Iris pigment epithelial cell (primary cell): ENCODE results near the gene ARHGAP9.
"Not testable (repeated sequence)": the region's sequence is repeated elsewhere in the genome, so short reads cannot be mapped to it uniquely, and the experiment has no call there.

Source experiments
- DNase-seq: peaks from one replicate; pipeline ENCODE4 v3.0.0-alpha.2; 2011; ENCODE audit warnings: low read depth

The ARHGAP9 gene

DNA sequence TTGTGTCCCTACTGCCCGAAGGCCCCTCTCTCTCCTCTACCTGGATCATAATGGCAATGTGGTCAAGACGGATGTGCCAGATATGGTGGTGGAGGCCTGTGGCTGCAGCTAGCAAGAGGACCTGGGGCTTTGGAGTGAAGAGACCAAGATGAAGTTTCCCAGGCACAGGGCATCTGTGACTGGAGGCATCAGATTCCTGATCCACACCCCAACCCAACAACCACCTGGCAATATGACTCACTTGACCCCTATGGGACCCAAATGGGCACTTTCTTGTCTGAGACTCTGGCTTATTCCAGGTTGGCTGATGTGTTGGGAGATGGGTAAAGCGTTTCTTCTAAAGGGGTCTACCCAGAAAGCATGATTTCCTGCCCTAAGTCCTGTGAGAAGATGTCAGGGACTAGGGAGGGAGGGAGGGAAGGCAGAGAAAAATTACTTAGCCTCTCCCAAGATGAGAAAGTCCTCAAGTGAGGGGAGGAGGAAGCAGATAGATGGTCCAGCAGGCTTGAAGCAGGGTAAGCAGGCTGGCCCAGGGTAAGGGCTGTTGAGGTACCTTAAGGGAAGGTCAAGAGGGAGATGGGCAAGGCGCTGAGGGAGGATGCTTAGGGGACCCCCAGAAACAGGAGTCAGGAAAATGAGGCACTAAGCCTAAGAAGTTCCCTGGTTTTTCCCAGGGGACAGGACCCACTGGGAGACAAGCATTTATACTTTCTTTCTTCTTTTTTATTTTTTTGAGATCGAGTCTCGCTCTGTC, 22.8 kb downstream of the ARHGAP9 start:
- DNase-seq = no peak

DNA sequence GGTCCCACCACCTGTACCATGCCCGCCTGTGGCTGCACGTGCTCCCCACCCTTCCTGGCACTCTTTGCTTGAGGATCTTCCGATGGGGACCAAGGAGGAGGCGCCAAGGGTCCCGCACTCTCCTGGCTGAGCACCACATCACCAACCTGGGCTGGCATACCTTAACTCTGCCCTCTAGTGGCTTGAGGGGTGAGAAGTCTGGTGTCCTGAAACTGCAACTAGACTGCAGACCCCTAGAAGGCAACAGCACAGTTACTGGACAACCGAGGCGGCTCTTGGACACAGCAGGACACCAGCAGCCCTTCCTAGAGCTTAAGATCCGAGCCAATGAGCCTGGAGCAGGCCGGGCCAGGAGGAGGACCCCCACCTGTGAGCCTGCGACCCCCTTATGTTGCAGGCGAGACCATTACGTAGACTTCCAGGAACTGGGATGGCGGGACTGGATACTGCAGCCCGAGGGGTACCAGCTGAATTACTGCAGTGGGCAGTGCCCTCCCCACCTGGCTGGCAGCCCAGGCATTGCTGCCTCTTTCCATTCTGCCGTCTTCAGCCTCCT, 23.4 kb downstream of the ARHGAP9 start:
- peak; percentile 28 for DNase-seq

- no peak for DNase-seq
These were observed 24.1 kb downstream of the ARHGAP9 start for GRCh38 chr12:57455374-57456144.

- peak; percentile 85 for DNase-seq
These were observed 24.9 kb downstream of the ARHGAP9 start, which contains the start of gene INHBE for GRCh38 chr12:57454566-57455373. Gene INHBE (plus strand): TSS chr12:57455307. CDS start chr12:57455537, 230 bp downstream.

GRCh38 chr12:57454213-57454565, 25.5 kb downstream of the ARHGAP9 start:
- DNase-seq = no peak

DNA sequence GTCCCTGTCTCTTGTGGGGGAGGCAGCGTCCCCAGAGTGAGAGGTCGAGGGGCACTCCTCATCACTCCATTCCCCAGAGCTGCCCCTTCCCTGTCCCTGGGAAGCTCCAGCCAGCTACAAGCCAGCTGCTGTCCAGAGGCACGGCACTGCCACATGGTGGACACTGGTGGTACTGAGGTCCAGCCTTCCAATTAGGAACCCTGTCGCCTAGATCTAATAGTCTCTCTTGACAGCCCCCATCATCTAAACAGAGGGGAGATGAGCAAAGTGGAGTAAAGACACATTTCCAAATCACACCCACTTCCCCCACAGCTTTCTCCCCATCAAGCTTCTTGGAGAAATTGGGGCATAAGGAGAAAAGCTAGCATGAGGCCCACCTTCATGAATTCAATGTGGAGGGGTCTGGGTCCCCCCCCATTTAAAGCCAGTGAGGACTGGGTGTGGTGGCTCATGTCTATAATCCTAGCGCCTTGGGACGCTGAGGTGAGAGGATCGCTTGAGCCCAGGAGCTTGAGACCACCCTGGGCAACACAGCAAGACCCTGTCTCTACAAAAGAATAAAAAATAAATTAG, 26.6 kb downstream of the ARHGAP9 start:
- DNase-seq = peak; percentile 68

DNA sequence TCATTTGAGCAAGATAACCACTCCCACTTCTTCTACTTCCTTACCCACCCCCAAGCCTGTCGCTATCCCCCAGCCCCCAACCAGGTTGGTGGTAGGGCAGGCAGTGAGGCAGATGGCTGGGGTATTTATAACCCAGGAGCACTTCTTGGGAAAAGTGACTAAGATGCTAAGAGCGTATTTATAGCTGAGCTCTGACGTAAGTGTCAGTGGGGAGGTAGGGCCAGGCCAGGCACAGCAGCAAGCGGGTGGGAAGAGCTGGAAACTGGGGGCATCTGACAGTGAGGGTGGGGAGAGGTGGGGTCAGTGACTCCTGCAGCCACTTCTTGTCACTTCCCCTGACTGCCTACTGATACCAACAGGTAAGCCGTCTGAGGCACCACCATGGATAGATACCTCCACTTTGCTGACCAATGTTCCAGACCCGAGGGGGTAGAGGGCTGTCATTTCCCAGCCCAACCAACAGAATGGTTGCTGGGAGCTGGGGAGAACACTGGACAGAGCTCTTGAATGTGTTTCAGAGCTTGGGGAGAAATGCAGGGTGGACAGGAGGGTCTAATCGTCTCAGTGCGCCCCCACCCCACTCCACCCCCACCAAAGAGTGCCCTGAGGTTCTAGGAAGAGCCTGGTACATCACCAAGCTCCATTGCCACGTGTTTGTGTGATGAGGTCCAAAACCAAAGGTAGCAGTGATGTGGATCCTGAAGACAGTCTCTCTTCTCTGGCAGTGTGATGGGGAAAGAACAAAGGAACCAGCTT, 27.3 kb downstream of the ARHGAP9 start:
- peak; percentile 89 for DNase-seq

DNA sequence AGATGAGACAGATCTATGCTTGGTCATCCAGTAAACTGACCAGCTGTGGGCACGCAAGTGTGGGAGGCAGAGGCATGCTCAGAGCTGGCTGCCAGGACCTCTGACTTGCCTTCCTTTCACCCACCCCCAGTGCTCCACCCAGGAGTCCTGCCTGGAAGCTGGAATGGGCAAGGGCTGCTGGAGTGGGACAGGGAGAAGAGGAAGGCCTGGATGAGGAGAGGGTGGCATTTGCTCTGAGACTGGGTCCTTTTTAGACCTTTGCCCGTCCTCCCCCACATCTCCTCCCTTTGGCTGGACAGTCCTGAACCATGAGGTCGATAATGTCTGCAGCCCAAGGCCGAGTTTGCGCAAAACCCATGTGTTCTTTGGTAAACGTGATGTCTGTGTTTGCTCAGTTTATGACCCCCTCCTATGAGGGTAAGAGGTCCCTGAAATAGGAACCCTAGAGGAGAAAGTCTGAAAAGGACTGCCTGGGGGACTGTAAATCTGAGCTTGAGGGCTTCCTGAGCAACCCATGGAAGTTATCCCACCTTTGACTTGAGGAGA, 28.4 kb downstream of the ARHGAP9 start:
- DNase-seq = no peak

GRCh38 chr12:57450057-57450456, 29.6 kb downstream of the ARHGAP9 start:
- no peak for DNase-seq

DNA sequence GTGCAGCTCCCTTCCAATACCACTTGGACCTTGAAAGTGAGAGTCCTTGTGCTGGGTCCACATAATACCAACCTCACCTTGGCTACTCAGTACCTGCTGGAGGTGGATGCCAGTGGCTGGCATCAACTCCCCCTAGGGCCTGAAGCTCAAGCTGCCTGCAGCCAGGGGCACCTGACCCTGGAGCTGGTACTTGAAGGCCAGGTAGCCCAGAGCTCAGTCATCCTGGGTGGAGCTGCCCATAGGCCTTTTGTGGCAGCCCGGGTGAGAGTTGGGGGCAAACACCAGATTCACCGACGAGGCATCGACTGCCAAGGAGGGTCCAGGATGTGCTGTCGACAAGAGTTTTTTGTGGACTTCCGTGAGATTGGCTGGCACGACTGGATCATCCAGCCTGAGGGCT, 30.3 kb downstream of the ARHGAP9 start:
- DNase-seq = no peak

DNA sequence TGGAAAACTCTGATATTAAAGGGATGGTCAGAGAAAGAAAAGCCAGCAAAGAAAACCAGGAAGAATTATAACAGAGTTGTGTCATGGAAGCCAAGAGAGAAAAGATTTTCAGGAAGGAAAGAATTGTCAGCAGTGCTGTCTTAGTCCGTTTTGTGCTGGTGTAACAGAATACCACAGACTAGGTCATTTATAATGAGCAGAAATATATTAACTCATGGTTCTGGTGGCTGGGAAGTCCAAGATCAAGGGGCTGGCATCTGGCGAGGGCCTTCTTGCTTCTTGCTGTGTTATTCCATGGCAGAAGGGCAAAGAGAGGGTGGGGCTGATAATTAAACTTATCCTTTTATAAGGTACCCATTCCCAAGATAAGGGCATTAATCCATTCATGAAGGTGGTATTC, 31.0 kb downstream of the ARHGAP9 start:
- DNase-seq = no peak

GRCh38 chr12:57446292-57446960, 33.2 kb downstream of the ARHGAP9 start:
- DNase-seq = no peak

- no peak for DNase-seq
These were observed 34.9 kb downstream of the ARHGAP9 start for GRCh38 chr12:57444744-57445143.

DNA sequence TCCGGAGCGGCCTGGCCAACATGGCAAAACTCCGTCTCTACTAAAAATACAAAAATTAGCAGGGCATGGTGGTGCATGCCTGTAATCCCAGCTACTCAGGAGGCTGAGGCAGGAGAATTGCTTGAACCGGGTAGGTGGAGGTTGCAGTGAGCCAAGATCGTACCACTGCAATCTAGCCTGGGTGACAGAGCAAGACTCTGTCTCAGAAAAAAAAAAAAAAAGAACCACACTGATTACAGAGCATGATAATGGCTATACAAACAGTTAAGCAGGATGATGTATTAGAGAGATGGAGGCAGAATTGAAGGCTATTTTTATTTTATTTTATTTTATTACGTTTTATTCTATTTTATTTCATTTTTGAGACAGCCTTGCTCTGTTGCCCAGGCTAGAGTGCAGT, 35.3 kb downstream of the ARHGAP9 start:
- not testable (repeated sequence) for DNase-seq

- no peak for DNase-seq
These were observed 37.7 kb downstream of the ARHGAP9 start for GRCh38 chr12:57441846-57442427.

DNA sequence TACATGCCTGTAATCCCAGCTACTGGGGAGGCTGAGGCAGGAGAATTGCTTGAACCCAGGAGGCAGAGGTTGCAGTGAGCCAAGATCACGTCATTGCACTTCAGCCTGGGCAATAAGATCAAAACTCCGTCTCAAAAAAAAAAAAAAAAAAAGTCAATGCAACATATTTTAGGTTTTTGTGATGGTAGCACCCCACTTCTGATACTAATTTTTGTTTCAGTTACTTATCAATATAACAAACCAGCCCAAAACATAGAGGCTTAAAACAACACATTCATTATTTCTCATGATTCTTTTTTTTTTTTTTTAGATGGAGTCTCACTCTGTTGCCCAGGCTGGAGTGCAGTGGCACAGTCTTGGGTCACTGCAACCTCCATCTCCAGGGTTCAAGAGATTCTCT, 38.3 kb downstream of the ARHGAP9 start:
- not testable (repeated sequence) for DNase-seq

DNA sequence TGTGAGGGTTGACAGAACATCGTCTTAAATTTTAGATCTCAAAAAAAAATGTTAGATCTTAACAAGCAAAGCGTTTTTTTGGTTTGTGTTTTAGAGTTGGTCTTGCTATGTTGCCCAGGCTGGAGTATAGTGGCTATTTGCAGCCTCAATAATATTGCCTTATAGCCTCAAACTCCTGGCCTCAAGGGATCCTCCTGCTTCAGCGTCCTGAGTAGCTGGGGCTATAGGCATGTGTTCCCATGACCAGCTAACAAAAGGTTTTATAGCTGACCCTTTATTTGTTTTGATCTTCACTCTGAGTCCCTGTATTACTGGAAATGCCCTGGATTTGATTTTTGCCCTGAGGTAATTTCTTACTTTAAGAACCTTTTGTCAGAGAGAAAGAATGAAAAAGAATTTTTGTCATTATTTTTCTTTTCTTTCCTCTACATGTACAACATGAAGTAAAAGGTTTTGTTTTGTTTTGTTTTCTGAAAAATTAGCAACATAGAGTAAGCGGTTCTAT, 39.9 kb downstream of the ARHGAP9 start:
- DNase-seq = no peak

DNA sequence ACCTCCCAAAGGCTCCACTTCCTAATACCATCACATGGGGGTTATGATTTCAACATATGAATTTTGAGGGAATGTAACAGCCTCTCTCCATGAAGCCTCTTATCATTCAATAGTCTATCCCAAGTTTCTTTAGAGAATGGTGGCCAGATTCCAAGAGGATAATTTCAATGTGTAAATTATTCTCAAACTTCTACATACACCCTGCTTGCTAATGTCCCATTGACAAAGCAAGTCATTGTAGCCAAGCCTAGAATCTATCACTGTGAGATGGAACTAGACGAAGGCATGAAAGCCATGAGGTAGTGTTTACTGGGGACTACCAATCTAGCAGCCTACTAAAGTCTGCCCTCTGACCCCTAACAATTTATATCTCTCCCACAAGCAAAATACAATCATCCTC, 41.3 kb downstream of the ARHGAP9 start:
- no peak for DNase-seq

- no peak for DNase-seq
These were observed 44.4 kb downstream of the ARHGAP9 start for GRCh38 chr12:57435293-57435692.
